WTC11 (cell line): ENCODE results near the gene CLMN. TPM values are rescaled to one million over a fixed set of nuclear protein-coding genes. Genes with fewer than 3 reads are reported as not detected.

Experiments
- ATAC-seq: fragments of 200-7000 bp; cut with Tn5 transposase; 2 replicates; pipeline ENCODE4 v1.10.0; 2021; ENCODE audit warnings: mild to moderate bottlenecking, moderate library complexity
- CTCF ChIA-PET: fragments of 300-600 bp; sonication (Branson Sonifier 250); formaldehyde crosslinking; loops from one replicate; lab custom pipeline; 2021; ENCODE audit warnings: antibody characterized with exemption; lab: Charles Lee
- POLR2A ChIA-PET: fragments of 350-600 bp; sonication (Branson Sonifier 250); formaldehyde crosslinking; loops from one replicate; lab custom pipeline; 2021; ENCODE audit warnings: antibody characterized with exemption; lab: Charles Lee
- DNase-seq: peaks from one replicate; pipeline ENCODE4 v3.0.0; 2021; ENCODE audit warnings: low spot score
- H3K27ac Mint-ChIP-seq: 2 replicates; pipeline ENCODE4 v1.8.0; 2021; ENCODE audit warnings: mixed read lengths
- H3K27me3 Mint-ChIP-seq: 2 replicates; pipeline ENCODE4 v1.8.0; 2021; ENCODE audit warnings: low read depth, mild to moderate bottlenecking, moderate library complexity, mixed read lengths
- H3K36me3 Mint-ChIP-seq: 2 replicates; pipeline ENCODE4 v1.8.0; 2021; ENCODE audit warnings: mixed read lengths
- H3K4me1 Mint-ChIP-seq: 2 replicates; pipeline ENCODE4 v1.8.0; 2022; ENCODE audit warnings: mixed read lengths
- H3K4me3 Mint-ChIP-seq: 2 replicates; pipeline ENCODE4 v1.8.0; 2021; ENCODE audit warnings: mild to moderate bottlenecking, moderate library complexity, mixed read lengths
- H3K9me3 Mint-ChIP-seq: 2 replicates; pipeline ENCODE4 v1.8.0; 2021; ENCODE audit warnings: mixed read lengths
- CBFB ChIP-seq: sonication (generic); formaldehyde crosslinking; IDR thresholded peaks from 2 replicates; pipeline ENCODE4 v1.8.1; 2022; ENCODE audit warnings: mild to moderate bottlenecking, low read depth, missing genetic modification reagents
- ELF4 ChIP-seq: sonication (generic); formaldehyde crosslinking; IDR thresholded peaks from 2 replicates; pipeline ENCODE4 v1.8.1; 2022; ENCODE audit warnings: low read depth, mild to moderate bottlenecking, moderate library complexity, missing genetic modification reagents
- FOXJ3 ChIP-seq: sonication (generic); formaldehyde crosslinking; IDR thresholded peaks from 2 replicates; pipeline ENCODE4 v1.9.0; 2021; ENCODE audit warnings: missing genetic modification reagents, mild to moderate bottlenecking, borderline replicate concordance
- JUN ChIP-seq: sonication (generic); formaldehyde crosslinking; IDR thresholded peaks from 2 replicates; pipeline ENCODE4 v1.8.0; 2023; ENCODE audit warnings: mild to moderate bottlenecking, missing genetic modification reagents
- MLX ChIP-seq: sonication (generic); formaldehyde crosslinking; IDR thresholded peaks from 2 replicates; pipeline ENCODE4 v1.8.1; 2023; ENCODE audit warnings: mild to moderate bottlenecking, missing genetic modification reagents, moderate library complexity
- NR2C2 ChIP-seq: sonication (generic); formaldehyde crosslinking; IDR thresholded peaks from 2 replicates; pipeline ENCODE4 v1.8.0; 2022; ENCODE audit warnings: mild to moderate bottlenecking, missing genetic modification reagents
- SMAD3 ChIP-seq: sonication (generic); formaldehyde crosslinking; IDR thresholded peaks from 2 replicates; pipeline ENCODE4 v1.8.0; 2022; ENCODE audit warnings: missing genetic modification reagents, mild to moderate bottlenecking, borderline replicate concordance
- SMAD4 ChIP-seq: sonication (generic); formaldehyde crosslinking; IDR thresholded peaks from 2 replicates; pipeline ENCODE4 v1.8.0; 2022; ENCODE audit warnings: mild to moderate bottlenecking, missing genetic modification reagents
- ZNF219 ChIP-seq: sonication (generic); formaldehyde crosslinking; IDR thresholded peaks from 2 replicates; pipeline ENCODE4 v1.8.0; 2023; ENCODE audit warnings: missing genetic modification reagents, mild to moderate bottlenecking, borderline replicate concordance
- ZNF232 ChIP-seq: sonication (generic); formaldehyde crosslinking; IDR thresholded peaks from 2 replicates; pipeline ENCODE4 v1.8.0; 2022; ENCODE audit warnings: mild to moderate bottlenecking, missing genetic modification reagents
- total RNA-seq: library from RNA; stranded (reverse); gene quantifications from 3 replicates; pipeline ENCODE4 v1.2.3, GENCODE V29; 2021
- TF ChIP-seq, protein P1 (sequence below): sonication (generic); formaldehyde crosslinking; IDR thresholded peaks from 2 replicates; pipeline ENCODE4 v1.8.0; 2022; ENCODE audit warnings: missing genetic modification reagents
- TF ChIP-seq, protein P2 (sequence below): sonication (generic); formaldehyde crosslinking; IDR thresholded peaks from 2 replicates; pipeline ENCODE4 v1.8.0; 2022; ENCODE audit warnings: mild to moderate bottlenecking, missing genetic modification reagents
- TF ChIP-seq, protein P3 (sequence below): sonication (generic); formaldehyde crosslinking; IDR thresholded peaks from 2 replicates; pipeline ENCODE4 v1.8.1; 2022; ENCODE audit warnings: mild to moderate bottlenecking, missing genetic modification reagents, moderate library complexity, borderline replicate concordance
- TF ChIP-seq, protein P4 (sequence below): sonication (generic); formaldehyde crosslinking; IDR thresholded peaks from 2 replicates; pipeline ENCODE4 v1.8.0; 2022; ENCODE audit warnings: mild to moderate bottlenecking, missing genetic modification reagents
- TF ChIP-seq, protein P5 (sequence below): fragments of 250-450 bp; sonication (Bioruptor Pico); conservative IDR thresholded peaks from 2 replicates; pipeline ENCODE4 v1.9.0; 2021; ENCODE audit warnings: mild to moderate bottlenecking
- TF ChIP-seq, protein P6 (sequence below): sonication (generic); formaldehyde crosslinking; IDR thresholded peaks from 2 replicates; pipeline ENCODE4 v1.8.0; 2022; ENCODE audit warnings: mild to moderate bottlenecking, missing genetic modification reagents

The CLMN gene
- total RNA-seq, 1 experiment from 2014 or later: 12.2 TPM

DNA sequence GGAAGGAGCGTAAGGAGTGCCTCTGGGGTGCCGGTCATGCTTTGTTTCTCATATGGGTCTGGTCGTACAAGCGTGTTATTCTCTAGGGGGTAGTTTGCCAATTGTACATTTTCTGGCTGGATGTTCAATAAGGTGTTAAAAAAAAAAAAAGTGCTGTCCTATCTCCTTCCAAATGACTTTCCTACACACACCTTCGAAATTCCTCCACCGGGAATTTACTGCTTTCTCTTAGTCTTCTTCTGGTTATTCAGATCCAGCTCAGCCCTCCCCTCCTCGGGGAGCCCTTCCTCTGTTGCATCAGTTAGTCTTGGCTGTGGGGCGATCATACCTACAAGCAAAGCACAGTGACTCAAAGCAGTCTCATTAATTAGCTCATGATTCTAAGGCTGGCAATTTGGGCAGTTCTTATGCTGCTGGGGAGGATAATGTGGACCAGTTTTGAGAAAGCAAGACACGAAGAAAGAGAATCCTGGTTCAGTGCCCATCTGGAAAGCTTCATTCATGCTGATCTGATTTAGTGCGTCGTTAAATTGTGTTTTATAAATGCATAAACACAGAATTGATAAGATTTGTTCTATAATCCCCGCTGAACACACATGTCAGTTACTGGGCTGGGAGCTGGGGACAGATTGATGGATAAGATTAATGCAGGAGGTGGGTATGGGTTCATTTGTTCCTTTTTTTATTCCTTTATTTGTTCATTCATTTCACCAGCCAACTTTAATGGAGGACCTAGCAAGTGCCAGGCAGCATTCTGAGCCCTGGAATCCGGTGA lies 9.2 kb upstream of the CLMN start:
- CTCF ChIA-PET: interaction anchor here (1.5 kb wide), 1 partner anchor 33 kb away, joined by 4 read pairs; no protein-coding TSS in a partner anchor
- POLR2A ChIA-PET: no interaction called here
- DNase-seq: no peak
- no peaks in the 10 kb centered on the region for H3K4me1 Mint-ChIP-seq
- H3K9me3 Mint-ChIP-seq: peaks cover 20% of the 10 kb centered on the region; the same call in 1 of the 2 replicates
- peaks cover 10% of the 10 kb centered on the region for H3K27me3 Mint-ChIP-seq
- TF ChIP-seq ZNF219 (CRISPR knock-in tag): no peak
- TF ChIP-seq, all 79 proteins: peak for 0
- Mint-ChIP-seq H3K4me3 (no peak overlapping the region), H3K36me3 (peaks cover 7% of the 10 kb centered on the region), H3K27ac (no peak overlapping the region)
- ATAC-seq: no peak

- Mint-ChIP-seq H3K9me3 (peaks cover 20% of the 10 kb centered on the region; the same call in 1 of the 2 replicates), H3K4me1 (no peaks in the 10 kb centered on the region), H3K36me3 (peaks cover 7% of the 10 kb centered on the region), H3K27me3 (peaks cover 10% of the 10 kb centered on the region), H3K27ac (no peak overlapping the region), H3K4me3 (no peak overlapping the region)
- ChIA-PET CTCF (no interaction called here), POLR2A (no interaction called here)
- ATAC-seq (no peak), DNase-seq (no peak)
- TF ChIP-seq ZNF232 (CRISPR knock-in tag) (no peak), SMAD4 (CRISPR knock-in tag) (no peak), CBFB (CRISPR knock-in tag) (no peak), JUN (CRISPR knock-in tag) (no peak), SMAD3 (no peak), NR2C2 (CRISPR knock-in tag) (no peak), FOXJ3 (no peak), ELF4 (CRISPR knock-in tag) (no peak), MLX (CRISPR knock-in tag) (no peak)
- TF ChIP-seq, protein P1, sequence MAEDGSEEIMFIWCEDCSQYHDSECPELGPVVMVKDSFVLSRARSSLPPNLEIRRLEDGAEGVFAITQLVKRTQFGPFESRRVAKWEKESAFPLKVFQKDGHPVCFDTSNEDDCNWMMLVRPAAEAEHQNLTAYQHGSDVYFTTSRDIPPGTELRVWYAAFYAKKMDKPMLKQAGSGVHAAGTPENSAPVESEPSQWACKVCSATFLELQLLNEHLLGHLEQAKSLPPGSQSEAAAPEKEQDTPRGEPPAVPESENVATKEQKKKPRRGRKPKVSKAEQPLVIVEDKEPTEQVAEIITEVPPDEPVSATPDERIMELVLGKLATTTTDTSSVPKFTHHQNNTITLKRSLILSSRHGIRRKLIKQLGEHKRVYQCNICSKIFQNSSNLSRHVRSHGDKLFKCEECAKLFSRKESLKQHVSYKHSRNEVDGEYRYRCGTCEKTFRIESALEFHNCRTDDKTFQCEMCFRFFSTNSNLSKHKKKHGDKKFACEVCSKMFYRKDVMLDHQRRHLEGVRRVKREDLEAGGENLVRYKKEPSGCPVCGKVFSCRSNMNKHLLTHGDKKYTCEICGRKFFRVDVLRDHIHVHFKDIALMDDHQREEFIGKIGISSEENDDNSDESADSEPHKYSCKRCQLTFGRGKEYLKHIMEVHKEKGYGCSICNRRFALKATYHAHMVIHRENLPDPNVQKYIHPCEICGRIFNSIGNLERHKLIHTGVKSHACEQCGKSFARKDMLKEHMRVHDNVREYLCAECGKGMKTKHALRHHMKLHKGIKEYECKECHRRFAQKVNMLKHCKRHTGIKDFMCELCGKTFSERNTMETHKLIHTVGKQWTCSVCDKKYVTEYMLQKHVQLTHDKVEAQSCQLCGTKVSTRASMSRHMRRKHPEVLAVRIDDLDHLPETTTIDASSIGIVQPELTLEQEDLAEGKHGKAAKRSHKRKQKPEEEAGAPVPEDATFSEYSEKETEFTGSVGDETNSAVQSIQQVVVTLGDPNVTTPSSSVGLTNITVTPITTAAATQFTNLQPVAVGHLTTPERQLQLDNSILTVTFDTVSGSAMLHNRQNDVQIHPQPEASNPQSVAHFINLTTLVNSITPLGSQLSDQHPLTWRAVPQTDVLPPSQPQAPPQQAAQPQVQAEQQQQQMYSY: no peak
- TF ChIP-seq, protein P2, sequence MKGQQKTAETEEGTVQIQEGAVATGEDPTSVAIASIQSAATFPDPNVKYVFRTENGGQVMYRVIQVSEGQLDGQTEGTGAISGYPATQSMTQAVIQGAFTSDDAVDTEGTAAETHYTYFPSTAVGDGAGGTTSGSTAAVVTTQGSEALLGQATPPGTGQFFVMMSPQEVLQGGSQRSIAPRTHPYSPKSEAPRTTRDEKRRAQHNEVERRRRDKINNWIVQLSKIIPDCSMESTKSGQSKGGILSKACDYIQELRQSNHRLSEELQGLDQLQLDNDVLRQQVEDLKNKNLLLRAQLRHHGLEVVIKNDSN (CRISPR knock-in tag): no peak
- TF ChIP-seq, protein P3, sequence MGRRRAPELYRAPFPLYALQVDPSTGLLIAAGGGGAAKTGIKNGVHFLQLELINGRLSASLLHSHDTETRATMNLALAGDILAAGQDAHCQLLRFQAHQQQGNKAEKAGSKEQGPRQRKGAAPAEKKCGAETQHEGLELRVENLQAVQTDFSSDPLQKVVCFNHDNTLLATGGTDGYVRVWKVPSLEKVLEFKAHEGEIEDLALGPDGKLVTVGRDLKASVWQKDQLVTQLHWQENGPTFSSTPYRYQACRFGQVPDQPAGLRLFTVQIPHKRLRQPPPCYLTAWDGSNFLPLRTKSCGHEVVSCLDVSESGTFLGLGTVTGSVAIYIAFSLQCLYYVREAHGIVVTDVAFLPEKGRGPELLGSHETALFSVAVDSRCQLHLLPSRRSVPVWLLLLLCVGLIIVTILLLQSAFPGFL: no peak
- TF ChIP-seq, protein P4, sequence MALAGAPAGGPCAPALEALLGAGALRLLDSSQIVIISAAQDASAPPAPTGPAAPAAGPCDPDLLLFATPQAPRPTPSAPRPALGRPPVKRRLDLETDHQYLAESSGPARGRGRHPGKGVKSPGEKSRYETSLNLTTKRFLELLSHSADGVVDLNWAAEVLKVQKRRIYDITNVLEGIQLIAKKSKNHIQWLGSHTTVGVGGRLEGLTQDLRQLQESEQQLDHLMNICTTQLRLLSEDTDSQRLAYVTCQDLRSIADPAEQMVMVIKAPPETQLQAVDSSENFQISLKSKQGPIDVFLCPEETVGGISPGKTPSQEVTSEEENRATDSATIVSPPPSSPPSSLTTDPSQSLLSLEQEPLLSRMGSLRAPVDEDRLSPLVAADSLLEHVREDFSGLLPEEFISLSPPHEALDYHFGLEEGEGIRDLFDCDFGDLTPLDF (CRISPR knock-in tag): no peak
- TF ChIP-seq, protein P5, sequence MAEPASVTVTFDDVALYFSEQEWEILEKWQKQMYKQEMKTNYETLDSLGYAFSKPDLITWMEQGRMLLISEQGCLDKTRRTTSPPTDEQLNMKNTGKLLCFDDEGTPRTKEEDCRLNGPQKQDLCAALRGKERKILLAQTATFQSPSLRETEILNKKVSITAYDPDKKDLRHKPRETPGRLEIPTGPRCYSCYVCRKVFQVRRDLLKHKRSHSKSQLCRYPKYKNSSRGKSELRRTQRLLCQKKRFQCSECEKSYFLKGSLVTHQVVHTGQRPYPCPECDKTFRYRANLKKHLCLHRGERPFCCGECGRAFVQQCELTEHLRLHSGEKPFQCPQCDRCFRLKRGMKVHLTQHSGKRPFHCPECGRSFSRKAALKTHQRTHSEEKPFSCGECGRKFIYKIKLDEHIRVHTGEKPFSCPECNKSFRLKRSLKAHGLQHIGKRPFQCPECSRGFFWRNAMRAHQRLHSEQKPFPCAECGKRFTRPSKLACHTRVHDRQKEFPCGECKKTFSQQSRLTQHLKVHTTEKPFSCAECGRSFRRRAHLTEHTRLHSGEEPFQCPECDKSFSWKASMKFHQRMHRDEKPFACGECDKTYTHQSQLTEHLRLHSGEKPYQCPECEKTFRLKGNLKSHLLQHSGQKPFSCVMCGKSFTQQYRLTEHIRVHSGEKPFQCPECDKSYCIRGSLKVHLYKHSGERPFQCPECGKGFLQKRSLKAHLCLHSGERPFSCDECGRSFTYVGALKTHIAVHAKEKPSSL (CRISPR knock-in tag): no peak
- TF ChIP-seq, protein P6, sequence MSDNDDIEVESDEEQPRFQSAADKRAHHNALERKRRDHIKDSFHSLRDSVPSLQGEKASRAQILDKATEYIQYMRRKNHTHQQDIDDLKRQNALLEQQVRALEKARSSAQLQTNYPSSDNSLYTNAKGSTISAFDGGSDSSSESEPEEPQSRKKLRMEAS: no peak
Observed at GRCh38 chr14:95327558-95328374, 8.1 kb upstream of the CLMN start.
